Choroid plexus epithelial cell (primary cell): ENCODE measurements around the gene KHDRBS1.
"Not testable (repeated sequence)": the region's sequence is repeated elsewhere in the genome, so short reads cannot be mapped to it uniquely, and the experiment has no call there.

ENCODE experiments used
- DNase-seq: peaks from one replicate; pipeline ENCODE4 v3.0.0-alpha.2; 2010; ENCODE audit warnings: low read depth
- H3K4me3 ChIP-seq: 2 replicates; pipeline ENCODE4 v1.5.1; 2011; ENCODE audit warnings: low read depth, mild to moderate bottlenecking, control low read depth, low read length, moderate library complexity
- CTCF ChIP-seq: conservative IDR thresholded peaks from 2 replicates; pipeline ENCODE4 v1.5.1; 2011; ENCODE audit warnings: low read depth, mild to moderate bottlenecking, control low read depth, inconsistent platforms, low read length, moderate library complexity

KHDRBS1 gene

GRCh38 chr1:31995263-31995662, 18.4 kb upstream of the KHDRBS1 start:
- TF ChIP-seq CTCF, result no peak
- H3K4me3 ChIP-seq, result no peak overlapping the region
- DNase-seq, result no peak

- DNase-seq, H3K4me3 ChIP-seq: not testable (repeated sequence)
Measured at GRCh38 chr1:31996121-31996520, 17.5 kb upstream of the KHDRBS1 start.

- no peak overlapping the region for H3K4me3 ChIP-seq
- no peak for DNase-seq
- no peak for TF ChIP-seq CTCF
Measured at GRCh38 chr1:32001863-32002262, 11.8 kb upstream of the KHDRBS1 start.

- not testable (repeated sequence) for DNase-seq, H3K4me3 ChIP-seq
Measured at GRCh38 chr1:32002285-32002684, 11.4 kb upstream of the KHDRBS1 start.

- no peak overlapping the region for H3K4me3 ChIP-seq
- no peak for DNase-seq
- no peak for TF ChIP-seq CTCF
Measured at GRCh38 chr1:32005522-32005921, 8.1 kb upstream of the KHDRBS1 start.

- no peak for DNase-seq
- no peak overlapping the region for H3K4me3 ChIP-seq
- TF ChIP-seq CTCF, result no peak
Measured at GRCh38 chr1:32007591-32007940, 6.1 kb upstream of the KHDRBS1 start.

GRCh38 chr1:32010246-32010645, 3.4 kb upstream of the KHDRBS1 start:
- H3K4me3 ChIP-seq, result no peak overlapping the region
- TF ChIP-seq CTCF, result no peak
- no peak for DNase-seq

GRCh38 chr1:32012709-32013385, 821 bp upstream of the KHDRBS1 start:
- H3K4me3 ChIP-seq, result peak overlapping the region; percentile 99
- DNase-seq, result no peak
- TF ChIP-seq CTCF, result no peak
